B cell (primary cell): ENCODE results near the gene PRPF19. TPM values are rescaled to one million over a fixed set of nuclear protein-coding genes. Genes with fewer than 3 reads are reported as not detected.
"Not testable (repeated sequence)": the region's sequence is repeated elsewhere in the genome, so short reads cannot be mapped to it uniquely, and the experiment has no call there.

Experiments used
- ATAC-seq: fragments of 200-7000 bp; cut with Tn5 transposase; one replicate; pipeline ENCODE4 v1.10.0; 2021; ENCODE audit warnings: low read depth, mild to moderate bottlenecking, moderate number of reproducible peaks, moderate library complexity
- CTCF ChIA-PET: fragments of 350-600 bp; sonication (Branson Sonifier 250); formaldehyde crosslinking; loops from one replicate; lab custom pipeline; 2021; ENCODE audit warnings: antibody characterized with exemption, inconsistent platforms; lab: Charles Lee
- POLR2A ChIA-PET: fragments of 350-600 bp; sonication (Branson Sonifier 250); formaldehyde crosslinking; loops from one replicate; lab custom pipeline; 2021; ENCODE audit warnings: antibody characterized with exemption; lab: Charles Lee
- DNase-seq: peaks from one replicate; pipeline ENCODE4 v3.0.0; 2013
- H2AFZ ChIP-seq: 2 replicates; pipeline ENCODE4 v1.6.1; 2012; ENCODE audit warnings: mild to moderate bottlenecking, low read depth, low read length; ENCODE audit not compliant: insufficient read depth, poor library complexity, severe bottlenecking
- H3K27ac ChIP-seq, 2 donors: 1 replicate in 1 of 2; 2 replicates in 1 of 2; pipeline ENCODE4 v1.5.1; 2012 to 2013; ENCODE audit warnings: low read length in 2 of 2, mild to moderate bottlenecking in 2 of 2, moderate library complexity in 1 of 2
- H3K27me3 ChIP-seq, 4 experiments: fragments of 200-600 bp in 1 of 4; sonication (generic) in 1 of 4; replicated peaks in 1 of 4; 1 replicate in 2 of 4; 2 replicates in 2 of 4; pipeline versions ENCODE4 v1.6.1 to v1.7.0; 2013 to 2016; ENCODE audit warnings: low read length in 3 of 4, mild to moderate bottlenecking in 2 of 4, mixed read lengths in 1 of 4, moderate library complexity in 1 of 4; ENCODE audit not compliant: insufficient read depth in 4 of 4, control insufficient read depth in 3 of 4; ENCODE audit errors: control extremely low read depth in 1 of 4
- H3K36me3 ChIP-seq, 2 experiments: replicated peaks in 1 of 2; 1 replicate in 1 of 2; 2 replicates in 1 of 2; pipeline versions ENCODE4 v1.6.1 to v1.7.1; 2013; ENCODE audit warnings: low read length in 1 of 2; ENCODE audit not compliant: insufficient read depth in 2 of 2, control insufficient read depth in 1 of 2; ENCODE audit errors: control extremely low read depth in 1 of 2, extremely low read depth in 1 of 2
- H3K4me1 ChIP-seq, 2 donors: fragments of 200-600 bp in 1 of 2; sonication (generic) in 1 of 2; 1 replicate in 1 of 2; 2 replicates in 1 of 2; pipeline versions ENCODE4 v1.5.1 to v1.6.1; 2013 to 2017; ENCODE audit warnings: low read length in 2 of 2; ENCODE audit not compliant: control insufficient read depth in 2 of 2, insufficient read depth in 2 of 2
- H3K4me2 ChIP-seq: replicated peaks from 2 replicates; pipeline ENCODE3; 2012; ENCODE audit warnings: mild to moderate bottlenecking, low read depth, low read length; ENCODE audit not compliant: poor library complexity, severe bottlenecking
- H3K4me3 ChIP-seq, 5 experiments: fragments of 200-600 bp in 1 of 5; sonication (generic) in 1 of 5; 1 replicate in 3 of 5; 2 replicates in 2 of 5; pipeline versions ENCODE4 v1.5.1 to v1.7.0; 2011 to 2016; ENCODE audit warnings: low read length in 4 of 5, mild to moderate bottlenecking in 4 of 5, low read depth in 2 of 5, control low read depth in 1 of 5, moderate library complexity in 1 of 5; ENCODE audit not compliant: insufficient read depth in 1 of 5; ENCODE audit errors: control extremely low read depth in 1 of 5, extremely low read depth in 1 of 5
- H3K79me2 ChIP-seq: fragments of 200-600 bp; sonication (generic); one replicate; pipeline ENCODE4 v1.6.0; 2016; ENCODE audit warnings: low read length; ENCODE audit not compliant: control insufficient read depth, insufficient read depth
- H3K9ac ChIP-seq: fragments of 200-600 bp; sonication (generic); 2 replicates; pipeline ENCODE4 v1.6.1; 2017; ENCODE audit warnings: mild to moderate bottlenecking, low read length, moderate library complexity
- H3K9me3 ChIP-seq, 3 donors: one replicate each; pipeline versions ENCODE4 v1.6.1 to v1.7.1; 2013; ENCODE audit warnings: low read length in 2 of 3; ENCODE audit not compliant: control insufficient read depth in 2 of 3, insufficient read depth in 1 of 3; ENCODE audit errors: control extremely low read depth in 1 of 3
- H4K20me1 ChIP-seq: 2 replicates; pipeline ENCODE4 v1.6.0; 2012; ENCODE audit warnings: mild to moderate bottlenecking, low read length; ENCODE audit not compliant: insufficient read depth, control insufficient read depth, poor library complexity, severe bottlenecking
- H3K27ac Mint-ChIP-seq: one replicate; pipeline ENCODE4 v1.8.0; 2021; ENCODE audit warnings: mixed read lengths
- H3K27me3 Mint-ChIP-seq: one replicate; pipeline ENCODE4 v1.8.0; 2021; ENCODE audit warnings: mixed read lengths
- H3K4me1 Mint-ChIP-seq: one replicate; pipeline ENCODE4 v1.8.0; 2021; ENCODE audit warnings: mixed read lengths
- H3K4me3 Mint-ChIP-seq: one replicate; pipeline ENCODE4 v1.8.0; 2021; ENCODE audit warnings: mixed read lengths
- H3K9me3 Mint-ChIP-seq: one replicate; pipeline ENCODE4 v1.8.0; 2022; ENCODE audit warnings: mixed read lengths; ENCODE audit not compliant: insufficient read depth
- EZH2 ChIP-seq: IDR thresholded peaks from 2 replicates; pipeline ENCODE4 v1.6.1; 2012; ENCODE audit warnings: borderline replicate concordance, low read depth, mild to moderate bottlenecking, moderate library complexity, low read length; ENCODE audit not compliant: insufficient read depth, poor library complexity, severe bottlenecking
- WGBS: methylation state at CpG from one replicate; pipeline ENCODE4 v1.1.5; 2013; ENCODE audit warnings: missing lambda C conversion rate; ENCODE audit not compliant: insufficient coverage; 5-methylcytosine and 5-hydroxymethylcytosine counted together
- intact Hi-C: fragments of 100-400 bp; cut with micrococcal nuclease; formaldehyde crosslinking; loops from one replicate; pipeline ENCODE4 v1.10.0; 2022
- polyA plus RNA-seq: library from polyadenylated mRNA; depleted of rRNA; stranded (reverse); fragments of >200 nt; gene quantifications from 2 replicates; pipeline ENCODE4 v1.2.3, GENCODE V29; 2012
- total RNA-seq, 2 donors: library from RNA; stranded (reverse); fragments of 120-200 nt in 1 of 2; gene quantifications; 1 replicate in 1 of 2; 2 replicates in 1 of 2; pipeline versions ENCODE4 v1.2.3 to v1.2.4, GENCODE V29; 2013 to 2022
- TF ChIP-seq, protein P1 (sequence below): fragments of 200-600 bp; IDR thresholded peaks from one replicate; pipeline ENCODE4 v1.8.0; 2022; ENCODE audit warnings: antibody characterized with exemption, mild to moderate bottlenecking

The PRPF19 gene
- total and polyA plus RNA-seq, 2 donors (not counting 1 experiment from before 2014, with no cell fraction given), result 41.8 to 89.9 TPM

GRCh38 chr11:60909680-60910280, 3.4 kb upstream of the PRPF19 start:
- H3K27ac ChIP-seq, result peak overlapping the region; percentile 71 to 79
- H2AFZ ChIP-seq, H3K27me3 ChIP-seq, H3K27me3 Mint-ChIP-seq, H3K36me3 ChIP-seq, CTCF ChIA-PET, DNase-seq, H3K9me3 ChIP-seq, ATAC-seq, H3K9me3 Mint-ChIP-seq: not testable (repeated sequence)
- 50% methylated on average over 1 of the region's 3 CpGs for WGBS
- H3K9ac ChIP-seq, result peak overlapping the region; percentile 2
- H3K79me2 ChIP-seq, result peaks cover 30% of the 10 kb centered on the region
- Mint-ChIP-seq H3K27ac (peak overlapping the region; percentile 86), H3K4me3 (peak overlapping the region; percentile 52), H3K4me1 (peaks cover 70% of the 10 kb centered on the region)
- POLR2A ChIA-PET, result interaction anchor here (0.6 kb wide), 1 partner anchor 42 kb away, joined by 8 read pairs; the partner anchor contains the start of gene SLC15A3
- peak overlapping the region in 1 of 5 experiments; percentile 34 for H3K4me3 ChIP-seq
- H3K4me2 ChIP-seq, result peak overlapping the region; percentile 62
- intact Hi-C loops, result loop anchor here (1.0 to 10.0 kb wide), 5 partner anchors 67 to 1245 kb away; partner anchors contain the start of genes CCDC86, FEN1, MS4A1 and PATL1
- H3K4me1 ChIP-seq, result peaks cover 52 to 71% of the 10 kb centered on the region in 2 donors
- peaks cover 14% of the 10 kb centered on the region for H4K20me1 ChIP-seq

- H3K27ac ChIP-seq, result peak overlapping the region in 1 of 2 donors; percentile 79
- peaks cover 60 to 74% of the 10 kb centered on the region in 2 donors for H3K4me1 ChIP-seq
- no peak overlapping the region for H3K4me3 ChIP-seq
- peaks cover 30% of the 10 kb centered on the region for H3K79me2 ChIP-seq
- H3K4me2 ChIP-seq, result no peak overlapping the region
- H3K9me3 ChIP-seq, result no peaks in the 10 kb centered on the region
- POLR2A ChIA-PET, result no interaction called here
- 75% methylated on average over 1 of the region's 1 CpG for WGBS
- Mint-ChIP-seq H3K4me1 (peaks cover 74% of the 10 kb centered on the region), H3K27ac (peak overlapping the region; percentile 86), H3K4me3 (peak overlapping the region; percentile 23), H3K9me3 (no peaks in the 10 kb centered on the region), H3K27me3 (no peaks in the 10 kb centered on the region)
- ATAC-seq, result no peak
- DNase-seq, result no peak
- peaks cover 23% of the 10 kb centered on the region for H4K20me1 ChIP-seq
- CTCF ChIA-PET, result interaction anchor here (1.0 to 1.1 kb wide), 2 partner anchors 9 to 10 kb away, joined by 3 to 4 read pairs; no protein-coding TSS in a partner anchor
- H3K9ac ChIP-seq, result no peak overlapping the region
- H2AFZ ChIP-seq, result no peak overlapping the region
- peaks cover 0 to 1% of the 10 kb centered on the region in 2 experiments for H3K36me3 ChIP-seq
- TF ChIP-seq, protein P1, sequence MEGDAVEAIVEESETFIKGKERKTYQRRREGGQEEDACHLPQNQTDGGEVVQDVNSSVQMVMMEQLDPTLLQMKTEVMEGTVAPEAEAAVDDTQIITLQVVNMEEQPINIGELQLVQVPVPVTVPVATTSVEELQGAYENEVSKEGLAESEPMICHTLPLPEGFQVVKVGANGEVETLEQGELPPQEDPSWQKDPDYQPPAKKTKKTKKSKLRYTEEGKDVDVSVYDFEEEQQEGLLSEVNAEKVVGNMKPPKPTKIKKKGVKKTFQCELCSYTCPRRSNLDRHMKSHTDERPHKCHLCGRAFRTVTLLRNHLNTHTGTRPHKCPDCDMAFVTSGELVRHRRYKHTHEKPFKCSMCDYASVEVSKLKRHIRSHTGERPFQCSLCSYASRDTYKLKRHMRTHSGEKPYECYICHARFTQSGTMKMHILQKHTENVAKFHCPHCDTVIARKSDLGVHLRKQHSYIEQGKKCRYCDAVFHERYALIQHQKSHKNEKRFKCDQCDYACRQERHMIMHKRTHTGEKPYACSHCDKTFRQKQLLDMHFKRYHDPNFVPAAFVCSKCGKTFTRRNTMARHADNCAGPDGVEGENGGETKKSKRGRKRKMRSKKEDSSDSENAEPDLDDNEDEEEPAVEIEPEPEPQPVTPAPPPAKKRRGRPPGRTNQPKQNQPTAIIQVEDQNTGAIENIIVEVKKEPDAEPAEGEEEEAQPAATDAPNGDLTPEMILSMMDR, result no peak
- TF ChIP-seq EZH2, result no peak
- H3K27me3 ChIP-seq, result no peaks in the 10 kb centered on the region
- intact Hi-C loops, result no loop called here
Measured at GRCh38 chr11:60908803-60909202, 2.4 kb upstream of the PRPF19 start.
